Measurements from ENCODE around the gene CD82.

GRCh38 chr11:44531116-44531504 lies 34.4 kb upstream of the CD82 start:
- TF ChIP-seq CTCF (IDR thresholded peaks at IDR 0.05) (no peak), POLR2A (IDR thresholded peaks at IDR 0.05) (no peak)
